H1 (cell line): ENCODE data around the gene HIGD1B. TPM values are rescaled to one million over a fixed set of nuclear protein-coding genes. Genes with fewer than 3 reads are reported as not detected.

ENCODE experiments used
- CHD1 ChIP-seq: IDR thresholded peaks from 2 replicates; pipeline ENCODE4 v1.6.1; 2012; ENCODE audit warnings: low read depth, low read length, improper control_type of control experiment
- CHD7 ChIP-seq: fragments of 300-600 bp; sonication (generic); IDR thresholded peaks from 2 replicates; pipeline ENCODE4 v1.7.1; 2012; ENCODE audit warnings: low read length, moderate library complexity, mild to moderate bottlenecking, inconsistent platforms; ENCODE audit not compliant: insufficient replicate concordance
- CTCF ChIP-seq, 3 experiments: IDR thresholded peaks; 1 replicate in 2 of 3; 2 replicates in 1 of 3; pipeline versions ENCODE4 v1.5.1 to v1.6.1; 2011; ENCODE audit warnings: low read length in 3 of 3, mild to moderate bottlenecking in 3 of 3, inconsistent platforms in 2 of 3, low read depth in 1 of 3, moderate library complexity in 1 of 3; ENCODE audit not compliant: insufficient read depth in 1 of 3; ENCODE audit errors: control extremely low read depth in 1 of 3
- EZH2 ChIP-seq: fragments of 200-600 bp; sonication (generic); IDR thresholded peaks from 2 replicates; pipeline ENCODE4 v1.7.1; 2012; ENCODE audit warnings: low read depth, mild to moderate bottlenecking, moderate library complexity, low read length, inconsistent platforms; ENCODE audit not compliant: severe bottlenecking
- RXRA ChIP-seq: IDR thresholded peaks from 2 replicates; pipeline ENCODE4 v1.6.1; 2011; ENCODE audit warnings: low read depth, mild to moderate bottlenecking, low read length, moderate library complexity; ENCODE audit not compliant: insufficient read depth
- SAP30 ChIP-seq: fragments of 300-600 bp; sonication (generic); IDR thresholded peaks from 2 replicates; pipeline ENCODE4 v1.7.1; 2012; ENCODE audit warnings: low read length, moderate library complexity, mild to moderate bottlenecking, inconsistent platforms; ENCODE audit not compliant: insufficient read depth, insufficient replicate concordance
- polyA plus RNA-seq, 7 experiments: library from polyadenylated mRNA; depleted of rRNA in 3 of 7; stranded (reverse) in 5 of 7; unstranded in 2 of 7; fragments of >200 nt in 5 of 7; fragments of 200-250 nt in 2 of 7; gene quantifications; 1 replicate in 5 of 7; 2 replicates in 1 of 7; 4 replicates in 1 of 7; pipeline versions ENCODE4 v1.2.1 to v1.2.3, GENCODE V29; 2011 to 2013; ENCODE audit warnings: missing spikeins in 2 of 7, mixed read lengths in 2 of 7
- total RNA-seq: library from RNA; stranded (reverse); fragmentation: NEBNext Ultra II Directional; extraction: Animal tissue kit (Norgen Biotek cat#: 25700); gene quantifications from 2 replicates; pipeline ENCODE4 v1.2.1, GENCODE V29; 2021

The HIGD1B gene
- total and polyA plus RNA-seq, 2 of the 8 experiments (the other 6 are each of a cell fraction or from before 2014, with no cell fraction given) = not detected

- TF ChIP-seq CTCF (IDR thresholded peaks at IDR 0.05; ENCODE audit: control extremely low read depth in 1 of 3, insufficient read depth in 1 of 3, low read depth in 1 of 3, low read length in 3 of 3) (no peak), CHD1 (no peak), CHD7 (peak; percentile 70), SAP30 (no peak), RXRA (no peak), EZH2 (no peak)
Observed at GRCh38 chr17:44830359-44831288, 17.1 kb upstream of the HIGD1B start (continued).
